ENCODE data around the gene GSTO1.

The GSTO1 gene

GRCh38 chr10:104304927-104305326 is 50.2 kb downstream of the GSTO1 start:
- Histone ChIP-seq H3K4me1 (ENCODE audit: insufficient read depth, low read length) (no peaks in the 10 kb centered on the region; the same call in 1 of the 2 replicates), H3K36me3 (ENCODE audit: insufficient read depth, low read length) (no peaks in the 10 kb centered on the region), H3K27me3 (ENCODE audit: insufficient read depth, low read length) (no peaks in the 10 kb centered on the region), H3K4me3 (ENCODE audit: low read length) (no peak overlapping the region), H3K27ac (ENCODE audit: low read depth, low read length) (no peak overlapping the region), H3K9me3 (ENCODE audit: insufficient read depth, low read depth, low read length) (peaks cover 14% of the 10 kb centered on the region; the same call in 1 of the 2 replicates), H3K9ac (ENCODE audit: low read depth, low read length) (no peak overlapping the region)
- 95% methylated on average over 8 of the region's 8 CpGs for WGBS

- 76% methylated on average over 3 of the region's 3 CpGs for WGBS
- peaks cover 14% of the 10 kb centered on the region; the same call in 1 of the 2 replicates for H3K9me3 ChIP-seq (ENCODE audit: insufficient read depth, low read depth, low read length)
- H3K27me3 ChIP-seq (ENCODE audit: insufficient read depth, low read length) = no peaks in the 10 kb centered on the region
- H3K36me3 ChIP-seq (ENCODE audit: insufficient read depth, low read length) = peaks cover 11% of the 10 kb centered on the region; the same call in 1 of the 2 replicates
- H3K9ac ChIP-seq (ENCODE audit: low read depth, low read length) = no peak overlapping the region
- H3K4me3 ChIP-seq (ENCODE audit: low read length) = no peak overlapping the region
- H3K4me1 ChIP-seq (ENCODE audit: insufficient read depth, low read length) = no peaks in the 10 kb centered on the region; the same call in 1 of the 2 replicates
- no peak overlapping the region for H3K27ac ChIP-seq (ENCODE audit: low read depth, low read length)
Measured at GRCh38 chr10:104306897-104307296, 52.2 kb downstream of the GSTO1 start.

- Histone ChIP-seq H3K4me1 (ENCODE audit: insufficient read depth, low read length) (no peaks in the 10 kb centered on the region; the same call in 1 of the 2 replicates), H3K9me3 (ENCODE audit: insufficient read depth, low read depth, low read length) (peaks cover 14% of the 10 kb centered on the region; the same call in 1 of the 2 replicates), H3K4me3 (ENCODE audit: low read length) (no peak overlapping the region), H3K36me3 (ENCODE audit: insufficient read depth, low read length) (peaks cover 20% of the 10 kb centered on the region; the same call in 1 of the 2 replicates), H3K27ac (ENCODE audit: low read depth, low read length) (no peak overlapping the region), H3K9ac (ENCODE audit: low read depth, low read length) (no peak overlapping the region), H3K27me3 (ENCODE audit: insufficient read depth, low read length) (no peaks in the 10 kb centered on the region)
- 81% methylated on average over 9 of the region's 10 CpGs for WGBS
Measured at GRCh38 chr10:104307576-104308438, 53.1 kb downstream of the GSTO1 start.

- Histone ChIP-seq H3K4me3 (ENCODE audit: low read length) (no peak overlapping the region), H3K27ac (ENCODE audit: low read depth, low read length) (no peak overlapping the region), H3K4me1 (ENCODE audit: insufficient read depth, low read length) (no peaks in the 10 kb centered on the region; the same call in 1 of the 2 replicates), H3K27me3 (ENCODE audit: insufficient read depth, low read length) (no peaks in the 10 kb centered on the region), H3K9ac (ENCODE audit: low read depth, low read length) (no peak overlapping the region), H3K9me3 (ENCODE audit: insufficient read depth, low read depth, low read length) (peaks cover 8% of the 10 kb centered on the region; the same call in 1 of the 2 replicates), H3K36me3 (ENCODE audit: insufficient read depth, low read length) (peaks cover 26% of the 10 kb centered on the region)
- WGBS = 91% methylated on average over 4 of the region's 4 CpGs
Measured at GRCh38 chr10:104308439-104308903, 53.8 kb downstream of the GSTO1 start.

- Histone ChIP-seq H3K36me3 (ENCODE audit: insufficient read depth, low read length) (peaks cover 45% of the 10 kb centered on the region), H3K9ac (ENCODE audit: low read depth, low read length) (no peak overlapping the region), H3K27ac (ENCODE audit: low read depth, low read length) (no peak overlapping the region), H3K27me3 (ENCODE audit: insufficient read depth, low read length) (no peaks in the 10 kb centered on the region), H3K4me3 (ENCODE audit: low read length) (no peak overlapping the region), H3K4me1 (ENCODE audit: insufficient read depth, low read length) (no peaks in the 10 kb centered on the region; the same call in 1 of the 2 replicates), H3K9me3 (ENCODE audit: insufficient read depth, low read depth, low read length) (no peaks in the 10 kb centered on the region)
- 95% methylated on average over 15 of the region's 15 CpGs for WGBS
Measured at GRCh38 chr10:104309980-104310978, 55.6 kb downstream of the GSTO1 start.

GRCh38 chr10:104311184-104311720 is 56.6 kb downstream of the GSTO1 start:
- H3K36me3 ChIP-seq (ENCODE audit: insufficient read depth, low read length) = peaks cover 53% of the 10 kb centered on the region
- 88% methylated on average over 5 of the region's 5 CpGs for WGBS

GRCh38 chr10:104314591-104315485 is 60.1 kb downstream of the GSTO1 start:
- H3K27ac ChIP-seq (ENCODE audit: low read depth, low read length) = no peak overlapping the region
- H3K4me1 ChIP-seq (ENCODE audit: insufficient read depth, low read length) = peaks cover 20% of the 10 kb centered on the region
- H3K27me3 ChIP-seq (ENCODE audit: insufficient read depth, low read length) = no peaks in the 10 kb centered on the region
- no peaks in the 10 kb centered on the region for H3K9me3 ChIP-seq (ENCODE audit: insufficient read depth, low read depth, low read length)
- peaks cover 54% of the 10 kb centered on the region for H3K36me3 ChIP-seq (ENCODE audit: insufficient read depth, low read length)
- WGBS = 95% methylated on average over 43 of the region's 43 CpGs
- H3K4me3 ChIP-seq (ENCODE audit: low read length) = no peak overlapping the region
- H3K9ac ChIP-seq (ENCODE audit: low read depth, low read length) = no peak overlapping the region

More at GRCh38 chr10:104311184-104311720, 56.6 kb downstream of the GSTO1 start:
- no peak overlapping the region for H3K9ac ChIP-seq (ENCODE audit: low read depth, low read length)
- H3K4me1 ChIP-seq (ENCODE audit: insufficient read depth, low read length) = no peaks in the 10 kb centered on the region
- no peak overlapping the region for H3K4me3 ChIP-seq (ENCODE audit: low read length)
- H3K27ac ChIP-seq (ENCODE audit: low read depth, low read length) = no peak overlapping the region
- H3K27me3 ChIP-seq (ENCODE audit: insufficient read depth, low read length) = no peaks in the 10 kb centered on the region
- H3K9me3 ChIP-seq (ENCODE audit: insufficient read depth, low read depth, low read length) = no peaks in the 10 kb centered on the region

GRCh38 chr10:104315486-104315921 is 60.8 kb downstream of the GSTO1 start:
- H3K36me3 ChIP-seq (ENCODE audit: insufficient read depth, low read length) = peaks cover 51% of the 10 kb centered on the region
- H3K9me3 ChIP-seq (ENCODE audit: insufficient read depth, low read depth, low read length) = no peaks in the 10 kb centered on the region
- H3K9ac ChIP-seq (ENCODE audit: low read depth, low read length) = no peak overlapping the region
- peaks cover 25% of the 10 kb centered on the region for H3K4me1 ChIP-seq (ENCODE audit: insufficient read depth, low read length)
- 96% methylated on average over 22 of the region's 22 CpGs for WGBS
- no peak overlapping the region for H3K4me3 ChIP-seq (ENCODE audit: low read length)
- no peaks in the 10 kb centered on the region for H3K27me3 ChIP-seq (ENCODE audit: insufficient read depth, low read length)
- H3K27ac ChIP-seq (ENCODE audit: low read depth, low read length) = no peak overlapping the region

- Histone ChIP-seq H3K27ac (ENCODE audit: low read depth, low read length) (no peak overlapping the region), H3K9ac (ENCODE audit: low read depth, low read length) (no peak overlapping the region), H3K4me3 (ENCODE audit: low read length) (no peak overlapping the region), H3K9me3 (ENCODE audit: insufficient read depth, low read depth, low read length) (no peaks in the 10 kb centered on the region), H3K36me3 (ENCODE audit: insufficient read depth, low read length) (peaks cover 44% of the 10 kb centered on the region), H3K27me3 (ENCODE audit: insufficient read depth, low read length) (no peaks in the 10 kb centered on the region), H3K4me1 (ENCODE audit: insufficient read depth, low read length) (peaks cover 26% of the 10 kb centered on the region)
- 90% methylated on average over 9 of the region's 9 CpGs for WGBS
Measured at GRCh38 chr10:104316321-104317099, 61.8 kb downstream of the GSTO1 start.

All from HUES64 (cell line).